WTC11 (cell line): ENCODE measurements around the gene OGG1. TPM values are rescaled to one million over a fixed set of nuclear protein-coding genes. Genes with fewer than 3 reads are reported as not detected.

Source experiments
- ATAC-seq: fragments of 200-7000 bp; cut with Tn5 transposase; 2 replicates; pipeline ENCODE4 v1.10.0; 2021; ENCODE audit warnings: mild to moderate bottlenecking, moderate library complexity
- CTCF ChIA-PET: fragments of 300-600 bp; sonication (Branson Sonifier 250); formaldehyde crosslinking; loops from one replicate; lab custom pipeline; 2021; ENCODE audit warnings: antibody characterized with exemption; lab: Charles Lee
- POLR2A ChIA-PET: fragments of 350-600 bp; sonication (Branson Sonifier 250); formaldehyde crosslinking; loops from one replicate; lab custom pipeline; 2021; ENCODE audit warnings: antibody characterized with exemption; lab: Charles Lee
- DNase-seq: peaks from one replicate; pipeline ENCODE4 v3.0.0; 2021; ENCODE audit warnings: low spot score
- H3K27ac Mint-ChIP-seq: 2 replicates; pipeline ENCODE4 v1.8.0; 2021; ENCODE audit warnings: mixed read lengths
- H3K27me3 Mint-ChIP-seq: 2 replicates; pipeline ENCODE4 v1.8.0; 2021; ENCODE audit warnings: low read depth, mild to moderate bottlenecking, moderate library complexity, mixed read lengths
- H3K36me3 Mint-ChIP-seq: 2 replicates; pipeline ENCODE4 v1.8.0; 2021; ENCODE audit warnings: mixed read lengths
- H3K4me1 Mint-ChIP-seq: 2 replicates; pipeline ENCODE4 v1.8.0; 2022; ENCODE audit warnings: mixed read lengths
- H3K4me3 Mint-ChIP-seq: 2 replicates; pipeline ENCODE4 v1.8.0; 2021; ENCODE audit warnings: mild to moderate bottlenecking, moderate library complexity, mixed read lengths
- H3K9me3 Mint-ChIP-seq: 2 replicates; pipeline ENCODE4 v1.8.0; 2021; ENCODE audit warnings: mixed read lengths
- ESRRA ChIP-seq: sonication (generic); formaldehyde crosslinking; IDR thresholded peaks from 2 replicates; pipeline ENCODE4 v1.8.1; 2022; ENCODE audit warnings: mild to moderate bottlenecking, missing genetic modification reagents, borderline replicate concordance
- FOXJ3 ChIP-seq: sonication (generic); formaldehyde crosslinking; IDR thresholded peaks from 2 replicates; pipeline ENCODE4 v1.9.0; 2021; ENCODE audit warnings: missing genetic modification reagents, mild to moderate bottlenecking, borderline replicate concordance
- IRF2 ChIP-seq: sonication (generic); formaldehyde crosslinking; IDR thresholded peaks from 2 replicates; pipeline ENCODE4 v1.8.0; 2022; ENCODE audit warnings: low read depth, missing genetic modification reagents, borderline replicate concordance
- JUN ChIP-seq: sonication (generic); formaldehyde crosslinking; IDR thresholded peaks from 2 replicates; pipeline ENCODE4 v1.8.0; 2023; ENCODE audit warnings: mild to moderate bottlenecking, missing genetic modification reagents
- NFATC4 ChIP-seq: fragments of 250-450 bp; sonication (Bioruptor Pico); IDR thresholded peaks from 2 replicates; pipeline ENCODE4 v1.9.0; 2021; ENCODE audit warnings: mild to moderate bottlenecking
- NR1H2 ChIP-seq: sonication (generic); formaldehyde crosslinking; IDR thresholded peaks from 2 replicates; pipeline ENCODE4 v1.9.0; 2021; ENCODE audit warnings: mild to moderate bottlenecking, moderate library complexity, missing genetic modification reagents
- PRRX2 ChIP-seq: fragments of 250-450 bp; sonication (Bioruptor Pico); IDR thresholded peaks from 2 replicates; pipeline ENCODE4 v1.8.0; 2021; ENCODE audit warnings: mild to moderate bottlenecking
- RELA ChIP-seq: sonication (generic); formaldehyde crosslinking; IDR thresholded peaks from 2 replicates; pipeline ENCODE4 v1.8.1; 2022; ENCODE audit warnings: missing genetic modification reagents, mild to moderate bottlenecking, borderline replicate concordance
- RORB ChIP-seq: fragments of 250-450 bp; sonication (Bioruptor Pico); IDR thresholded peaks from 2 replicates; pipeline ENCODE4 v1.9.0; 2021; ENCODE audit warnings: mild to moderate bottlenecking
- SMAD4 ChIP-seq: sonication (generic); formaldehyde crosslinking; IDR thresholded peaks from 2 replicates; pipeline ENCODE4 v1.8.0; 2022; ENCODE audit warnings: mild to moderate bottlenecking, missing genetic modification reagents
- SOX15 ChIP-seq: fragments of 250-450 bp; sonication (Bioruptor Pico); IDR thresholded peaks from 2 replicates; pipeline ENCODE4 v1.9.0; 2021; ENCODE audit warnings: mild to moderate bottlenecking
- TP53 ChIP-seq: sonication (generic); formaldehyde crosslinking; IDR thresholded peaks from 2 replicates; pipeline ENCODE4 v1.8.1; 2023; ENCODE audit warnings: mild to moderate bottlenecking, missing genetic modification reagents
- ZNF121 ChIP-seq: sonication (generic); formaldehyde crosslinking; IDR thresholded peaks from 2 replicates; pipeline ENCODE4 v1.8.0; 2023; ENCODE audit warnings: missing genetic modification reagents
- ZNF423 ChIP-seq: fragments of 250-450 bp; sonication (Bioruptor Pico); IDR thresholded peaks from 2 replicates; pipeline ENCODE4 v2.1.2; 2022; ENCODE audit warnings: mild to moderate bottlenecking, moderate library complexity
- total RNA-seq: library from RNA; stranded (reverse); gene quantifications from 3 replicates; pipeline ENCODE4 v1.2.3, GENCODE V29; 2021
- TF ChIP-seq, protein P1 (sequence below): sonication (generic); formaldehyde crosslinking; IDR thresholded peaks from 2 replicates; pipeline ENCODE4 v1.8.0; 2022; ENCODE audit warnings: mild to moderate bottlenecking, missing genetic modification reagents
- TF ChIP-seq, protein P2 (sequence below): sonication (generic); formaldehyde crosslinking; IDR thresholded peaks from 2 replicates; pipeline ENCODE4 v1.8.1; 2022; ENCODE audit warnings: low read depth, mild to moderate bottlenecking, moderate library complexity, missing genetic modification reagents, borderline replicate concordance
- TF ChIP-seq, protein P3 (sequence below): sonication (generic); formaldehyde crosslinking; IDR thresholded peaks from 2 replicates; pipeline ENCODE4 v1.8.1; 2023; ENCODE audit warnings: mild to moderate bottlenecking, missing genetic modification reagents, moderate library complexity
- TF ChIP-seq, protein P4 (sequence below): sonication (generic); formaldehyde crosslinking; IDR thresholded peaks from 2 replicates; pipeline ENCODE4 v1.8.0; 2022; ENCODE audit warnings: missing genetic modification reagents
- TF ChIP-seq, protein P5 (sequence below): sonication (generic); formaldehyde crosslinking; IDR thresholded peaks from 2 replicates; pipeline ENCODE4 v1.8.1; 2023; ENCODE audit warnings: mild to moderate bottlenecking, moderate library complexity, missing genetic modification reagents
- TF ChIP-seq, protein P6 (sequence below): sonication (generic); formaldehyde crosslinking; IDR thresholded peaks from 2 replicates; pipeline ENCODE4 v1.8.0; 2023; ENCODE audit warnings: missing genetic modification reagents
- TF ChIP-seq, protein P7 (sequence below): sonication (generic); formaldehyde crosslinking; IDR thresholded peaks from 2 replicates; pipeline ENCODE4 v1.8.0; 2023; ENCODE audit warnings: missing genetic modification reagents, mild to moderate bottlenecking, borderline replicate concordance

Gene OGG1
- total RNA-seq, 1 experiment from 2014 or later = 27.3 TPM

DNA sequence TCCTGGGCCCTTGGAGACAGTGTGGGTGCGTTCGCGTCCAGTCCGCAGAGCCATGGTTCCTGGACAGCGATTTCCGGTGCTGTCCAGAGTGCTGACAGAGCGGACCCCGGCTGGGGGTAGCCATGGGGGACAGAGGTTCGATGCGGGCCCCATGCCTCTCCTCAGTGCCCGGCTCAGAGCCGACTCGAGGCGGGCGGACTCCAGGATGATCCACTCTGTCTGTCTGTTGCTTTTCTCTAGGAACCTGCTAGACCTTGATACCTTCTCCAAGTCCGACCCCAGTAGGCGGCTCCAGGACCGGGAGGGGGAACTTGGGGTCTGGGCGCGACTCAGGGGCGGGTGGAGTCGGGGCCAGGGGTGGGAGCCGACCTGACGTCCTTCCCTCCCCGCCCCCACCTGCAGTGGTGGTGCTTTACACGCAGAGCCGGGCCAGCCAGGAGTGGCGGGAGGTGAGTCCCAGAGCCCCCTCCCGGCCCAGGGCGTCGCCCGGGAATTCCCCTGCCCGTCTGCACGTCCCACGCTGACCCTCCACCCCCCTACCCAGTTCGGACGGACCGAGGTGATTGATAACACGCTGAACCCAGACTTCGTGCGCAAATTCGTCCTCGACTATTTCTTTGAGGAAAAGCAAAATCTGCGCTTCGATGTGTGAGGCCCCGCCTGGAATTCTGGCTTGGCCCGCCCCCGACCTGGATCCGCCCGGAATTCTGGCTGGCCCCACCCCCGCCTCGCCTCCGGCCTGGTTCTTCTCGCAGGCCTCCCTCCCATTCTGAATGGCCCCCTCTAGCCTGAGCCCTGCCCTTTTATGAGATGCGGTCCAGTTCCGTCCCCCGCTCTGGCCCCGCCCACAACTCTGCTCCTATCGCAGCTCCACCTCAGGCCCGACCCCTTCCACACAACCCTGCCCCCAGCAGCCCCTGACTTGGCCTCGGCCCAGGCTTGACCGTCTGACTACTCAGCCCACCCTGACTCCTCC lies 45.1 kb upstream of the OGG1 start (continued):
- TF ChIP-seq, protein P1, sequence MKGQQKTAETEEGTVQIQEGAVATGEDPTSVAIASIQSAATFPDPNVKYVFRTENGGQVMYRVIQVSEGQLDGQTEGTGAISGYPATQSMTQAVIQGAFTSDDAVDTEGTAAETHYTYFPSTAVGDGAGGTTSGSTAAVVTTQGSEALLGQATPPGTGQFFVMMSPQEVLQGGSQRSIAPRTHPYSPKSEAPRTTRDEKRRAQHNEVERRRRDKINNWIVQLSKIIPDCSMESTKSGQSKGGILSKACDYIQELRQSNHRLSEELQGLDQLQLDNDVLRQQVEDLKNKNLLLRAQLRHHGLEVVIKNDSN (CRISPR knock-in tag) = peak; percentile 87
- no peak for TF ChIP-seq SOX15 (CRISPR knock-in tag)
- TF ChIP-seq, protein P2, sequence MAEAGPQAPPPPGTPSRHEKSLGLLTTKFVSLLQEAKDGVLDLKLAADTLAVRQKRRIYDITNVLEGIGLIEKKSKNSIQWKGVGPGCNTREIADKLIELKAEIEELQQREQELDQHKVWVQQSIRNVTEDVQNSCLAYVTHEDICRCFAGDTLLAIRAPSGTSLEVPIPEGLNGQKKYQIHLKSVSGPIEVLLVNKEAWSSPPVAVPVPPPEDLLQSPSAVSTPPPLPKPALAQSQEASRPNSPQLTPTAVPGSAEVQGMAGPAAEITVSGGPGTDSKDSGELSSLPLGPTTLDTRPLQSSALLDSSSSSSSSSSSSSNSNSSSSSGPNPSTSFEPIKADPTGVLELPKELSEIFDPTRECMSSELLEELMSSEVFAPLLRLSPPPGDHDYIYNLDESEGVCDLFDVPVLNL (CRISPR knock-in tag) = peak; percentile 82
- TF ChIP-seq, all 79 proteins: peak for 48

DNA sequence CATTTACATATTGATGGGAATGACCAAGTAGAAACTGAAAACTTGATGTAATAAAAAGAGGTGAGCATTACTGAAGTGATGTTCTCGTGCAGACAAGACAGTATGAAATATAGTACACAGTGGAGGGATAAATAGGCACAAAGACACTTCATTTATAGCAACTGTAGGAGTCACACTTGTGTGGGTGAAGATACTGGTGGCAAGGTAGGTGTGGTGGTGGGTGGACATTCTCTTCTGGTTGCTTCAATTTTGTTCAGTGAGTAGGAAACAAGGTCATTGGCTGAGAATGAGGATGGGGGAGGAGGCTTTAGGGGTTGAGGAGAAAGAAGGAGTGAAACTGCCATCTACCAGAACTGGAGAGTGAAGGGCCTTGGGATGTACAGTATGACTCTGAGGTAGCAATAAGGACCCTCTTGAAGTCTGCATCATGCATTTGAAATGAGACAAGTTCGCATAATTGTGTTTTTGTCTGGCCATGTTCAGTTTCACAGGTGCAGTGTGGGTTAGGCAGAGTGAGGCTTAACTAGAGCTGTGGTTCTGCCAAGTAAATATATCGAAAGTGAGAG lies 39.5 kb upstream of the OGG1 start:
- peaks cover 3% of the 10 kb centered on the region; the same call in 1 of the 2 replicates for H3K4me1 Mint-ChIP-seq
- TF ChIP-seq PRRX2 (CRISPR knock-in tag) (no peak), NR1H2 (CRISPR knock-in tag) (no peak), ZNF121 (no peak), TP53 (CRISPR knock-in tag) (no peak), JUN (CRISPR knock-in tag) (no peak), RORB (no peak), ESRRA (CRISPR knock-in tag) (no peak), FOXJ3 (CRISPR knock-in tag) (no peak), IRF2 (CRISPR knock-in tag) (no peak), ZNF423 (CRISPR knock-in tag) (no peak), NFATC4 (CRISPR knock-in tag) (no peak), SMAD4 (CRISPR knock-in tag) (no peak), RELA (CRISPR knock-in tag) (no peak)
- TF ChIP-seq, protein P3, sequence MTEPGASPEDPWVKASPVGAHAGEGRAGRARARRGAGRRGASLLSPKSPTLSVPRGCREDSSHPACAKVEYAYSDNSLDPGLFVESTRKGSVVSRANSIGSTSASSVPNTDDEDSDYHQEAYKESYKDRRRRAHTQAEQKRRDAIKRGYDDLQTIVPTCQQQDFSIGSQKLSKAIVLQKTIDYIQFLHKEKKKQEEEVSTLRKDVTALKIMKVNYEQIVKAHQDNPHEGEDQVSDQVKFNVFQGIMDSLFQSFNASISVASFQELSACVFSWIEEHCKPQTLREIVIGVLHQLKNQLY = no peak
- TF ChIP-seq, protein P4, sequence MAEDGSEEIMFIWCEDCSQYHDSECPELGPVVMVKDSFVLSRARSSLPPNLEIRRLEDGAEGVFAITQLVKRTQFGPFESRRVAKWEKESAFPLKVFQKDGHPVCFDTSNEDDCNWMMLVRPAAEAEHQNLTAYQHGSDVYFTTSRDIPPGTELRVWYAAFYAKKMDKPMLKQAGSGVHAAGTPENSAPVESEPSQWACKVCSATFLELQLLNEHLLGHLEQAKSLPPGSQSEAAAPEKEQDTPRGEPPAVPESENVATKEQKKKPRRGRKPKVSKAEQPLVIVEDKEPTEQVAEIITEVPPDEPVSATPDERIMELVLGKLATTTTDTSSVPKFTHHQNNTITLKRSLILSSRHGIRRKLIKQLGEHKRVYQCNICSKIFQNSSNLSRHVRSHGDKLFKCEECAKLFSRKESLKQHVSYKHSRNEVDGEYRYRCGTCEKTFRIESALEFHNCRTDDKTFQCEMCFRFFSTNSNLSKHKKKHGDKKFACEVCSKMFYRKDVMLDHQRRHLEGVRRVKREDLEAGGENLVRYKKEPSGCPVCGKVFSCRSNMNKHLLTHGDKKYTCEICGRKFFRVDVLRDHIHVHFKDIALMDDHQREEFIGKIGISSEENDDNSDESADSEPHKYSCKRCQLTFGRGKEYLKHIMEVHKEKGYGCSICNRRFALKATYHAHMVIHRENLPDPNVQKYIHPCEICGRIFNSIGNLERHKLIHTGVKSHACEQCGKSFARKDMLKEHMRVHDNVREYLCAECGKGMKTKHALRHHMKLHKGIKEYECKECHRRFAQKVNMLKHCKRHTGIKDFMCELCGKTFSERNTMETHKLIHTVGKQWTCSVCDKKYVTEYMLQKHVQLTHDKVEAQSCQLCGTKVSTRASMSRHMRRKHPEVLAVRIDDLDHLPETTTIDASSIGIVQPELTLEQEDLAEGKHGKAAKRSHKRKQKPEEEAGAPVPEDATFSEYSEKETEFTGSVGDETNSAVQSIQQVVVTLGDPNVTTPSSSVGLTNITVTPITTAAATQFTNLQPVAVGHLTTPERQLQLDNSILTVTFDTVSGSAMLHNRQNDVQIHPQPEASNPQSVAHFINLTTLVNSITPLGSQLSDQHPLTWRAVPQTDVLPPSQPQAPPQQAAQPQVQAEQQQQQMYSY = no peak
- TF ChIP-seq, protein P5, sequence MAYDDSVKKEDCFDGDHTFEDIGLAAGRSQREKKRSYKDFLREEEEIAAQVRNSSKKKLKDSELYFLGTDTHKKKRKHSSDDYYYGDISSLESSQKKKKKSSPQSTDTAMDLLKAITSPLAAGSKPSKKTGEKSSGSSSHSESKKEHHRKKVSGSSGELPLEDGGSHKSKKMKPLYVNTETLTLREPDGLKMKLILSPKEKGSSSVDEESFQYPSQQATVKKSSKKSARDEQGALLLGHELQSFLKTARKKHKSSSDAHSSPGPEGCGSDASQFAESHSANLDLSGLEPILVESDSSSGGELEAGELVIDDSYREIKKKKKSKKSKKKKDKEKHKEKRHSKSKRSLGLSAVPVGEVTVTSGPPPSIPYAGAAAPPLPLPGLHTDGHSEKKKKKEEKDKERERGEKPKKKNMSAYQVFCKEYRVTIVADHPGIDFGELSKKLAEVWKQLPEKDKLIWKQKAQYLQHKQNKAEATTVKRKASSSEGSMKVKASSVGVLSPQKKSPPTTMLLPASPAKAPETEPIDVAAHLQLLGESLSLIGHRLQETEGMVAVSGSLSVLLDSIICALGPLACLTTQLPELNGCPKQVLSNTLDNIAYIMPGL (CRISPR knock-in tag) = no peak
- TF ChIP-seq, protein P6, sequence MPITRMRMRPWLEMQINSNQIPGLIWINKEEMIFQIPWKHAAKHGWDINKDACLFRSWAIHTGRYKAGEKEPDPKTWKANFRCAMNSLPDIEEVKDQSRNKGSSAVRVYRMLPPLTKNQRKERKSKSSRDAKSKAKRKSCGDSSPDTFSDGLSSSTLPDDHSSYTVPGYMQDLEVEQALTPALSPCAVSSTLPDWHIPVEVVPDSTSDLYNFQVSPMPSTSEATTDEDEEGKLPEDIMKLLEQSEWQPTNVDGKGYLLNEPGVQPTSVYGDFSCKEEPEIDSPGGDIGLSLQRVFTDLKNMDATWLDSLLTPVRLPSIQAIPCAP (CRISPR knock-in tag) = no peak
- TF ChIP-seq, protein P7, sequence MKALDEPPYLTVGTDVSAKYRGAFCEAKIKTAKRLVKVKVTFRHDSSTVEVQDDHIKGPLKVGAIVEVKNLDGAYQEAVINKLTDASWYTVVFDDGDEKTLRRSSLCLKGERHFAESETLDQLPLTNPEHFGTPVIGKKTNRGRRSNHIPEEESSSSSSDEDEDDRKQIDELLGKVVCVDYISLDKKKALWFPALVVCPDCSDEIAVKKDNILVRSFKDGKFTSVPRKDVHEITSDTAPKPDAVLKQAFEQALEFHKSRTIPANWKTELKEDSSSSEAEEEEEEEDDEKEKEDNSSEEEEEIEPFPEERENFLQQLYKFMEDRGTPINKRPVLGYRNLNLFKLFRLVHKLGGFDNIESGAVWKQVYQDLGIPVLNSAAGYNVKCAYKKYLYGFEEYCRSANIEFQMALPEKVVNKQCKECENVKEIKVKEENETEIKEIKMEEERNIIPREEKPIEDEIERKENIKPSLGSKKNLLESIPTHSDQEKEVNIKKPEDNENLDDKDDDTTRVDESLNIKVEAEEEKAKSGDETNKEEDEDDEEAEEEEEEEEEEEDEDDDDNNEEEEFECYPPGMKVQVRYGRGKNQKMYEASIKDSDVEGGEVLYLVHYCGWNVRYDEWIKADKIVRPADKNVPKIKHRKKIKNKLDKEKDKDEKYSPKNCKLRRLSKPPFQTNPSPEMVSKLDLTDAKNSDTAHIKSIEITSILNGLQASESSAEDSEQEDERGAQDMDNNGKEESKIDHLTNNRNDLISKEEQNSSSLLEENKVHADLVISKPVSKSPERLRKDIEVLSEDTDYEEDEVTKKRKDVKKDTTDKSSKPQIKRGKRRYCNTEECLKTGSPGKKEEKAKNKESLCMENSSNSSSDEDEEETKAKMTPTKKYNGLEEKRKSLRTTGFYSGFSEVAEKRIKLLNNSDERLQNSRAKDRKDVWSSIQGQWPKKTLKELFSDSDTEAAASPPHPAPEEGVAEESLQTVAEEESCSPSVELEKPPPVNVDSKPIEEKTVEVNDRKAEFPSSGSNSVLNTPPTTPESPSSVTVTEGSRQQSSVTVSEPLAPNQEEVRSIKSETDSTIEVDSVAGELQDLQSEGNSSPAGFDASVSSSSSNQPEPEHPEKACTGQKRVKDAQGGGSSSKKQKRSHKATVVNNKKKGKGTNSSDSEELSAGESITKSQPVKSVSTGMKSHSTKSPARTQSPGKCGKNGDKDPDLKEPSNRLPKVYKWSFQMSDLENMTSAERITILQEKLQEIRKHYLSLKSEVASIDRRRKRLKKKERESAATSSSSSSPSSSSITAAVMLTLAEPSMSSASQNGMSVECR = no peak

More for the DNA sequence above, 39.5 kb upstream of the OGG1 start:
- POLR2A ChIA-PET = no interaction called here
- DNase-seq = no peak
- Mint-ChIP-seq H3K36me3 (no peaks in the 10 kb centered on the region), H3K27me3 (peaks cover 49% of the 10 kb centered on the region), H3K27ac (no peak overlapping the region), H3K9me3 (no peaks in the 10 kb centered on the region), H3K4me3 (no peak overlapping the region)
- no peak for ATAC-seq
- CTCF ChIA-PET = interaction anchor here (8.9 kb wide), 1 partner anchor 17 kb away, joined by 72 read pairs; no protein-coding TSS in a partner anchor
